ENCODE data around the gene IMPA2.

GRCh38 chr18:11944786-11945185 is 36.5 kb upstream of the IMPA2 start:
- TF ChIP-seq CTCF (IDR thresholded peaks at IDR 0.05) (no peak), POLR2A (IDR thresholded peaks at IDR 0.05) (no peak)

Data from body of pancreas (tissue), 4 donors.